Kidney (tissue), 14 donors: Measurements from ENCODE around the gene RBM44. TPM values are rescaled to one million over a fixed set of nuclear protein-coding genes. Genes with fewer than 3 reads are reported as not detected.

Experiments
- DNase-seq, 5 donors: peaks; one replicate each; pipeline ENCODE4 v3.0.0-alpha.2; 2013 to 2020
- FAIRE-seq: peaks from 2 replicates; lab custom pipeline; 2012; peaks lifted over from hg19 to GRCh38; lab: Jason Lieb, UNC
- H3K27ac ChIP-seq, 2 donors: one replicate each; pipeline ENCODE4 v1.7.0; 2013; ENCODE audit warnings: low read depth in 2 of 2, low read length in 2 of 2, inconsistent platforms in 1 of 2
- H3K27me3 ChIP-seq: one replicate; pipeline ENCODE4 v1.7.1; 2013; ENCODE audit warnings: low read length, inconsistent platforms; ENCODE audit not compliant: control insufficient read depth, insufficient read depth
- H3K36me3 ChIP-seq, 3 donors: one replicate each; pipeline versions ENCODE4 v1.7.0 to v1.7.1; 2013; ENCODE audit warnings: low read length in 3 of 3, control low read depth in 1 of 3, inconsistent platforms in 1 of 3; ENCODE audit not compliant: insufficient read depth in 3 of 3, control insufficient read depth in 2 of 3
- H3K4me1 ChIP-seq, 3 donors: one replicate each; pipeline versions ENCODE4 v1.7.0 to v1.7.1; 2013; ENCODE audit warnings: low read length in 3 of 3, inconsistent platforms in 1 of 3, low read depth in 1 of 3; ENCODE audit not compliant: control insufficient read depth in 2 of 3, insufficient read depth in 2 of 3
- H3K4me3 ChIP-seq, 3 donors: one replicate each; pipeline versions ENCODE4 v1.7.0 to v1.8.1; 2013; ENCODE audit warnings: low read length in 3 of 3, control low read depth in 1 of 3, inconsistent platforms in 1 of 3
- H3K9ac ChIP-seq, 3 donors: one replicate each; pipeline versions ENCODE4 v1.7.0 to v1.7.1; 2013; ENCODE audit warnings: low read length in 3 of 3, control low read depth in 1 of 3, inconsistent platforms in 1 of 3
- H3K9me3 ChIP-seq, 3 donors: one replicate each; pipeline versions ENCODE4 v1.7.0 to v1.7.1; 2013; ENCODE audit warnings: low read length in 3 of 3, control low read depth in 1 of 3, inconsistent platforms in 1 of 3; ENCODE audit not compliant: control insufficient read depth in 2 of 3, insufficient read depth in 1 of 3
- intact Hi-C: fragments of 100-400 bp; cut with DNase I; formaldehyde crosslinking; loops from one replicate; pipeline ENCODE4 v1.11.1; 2022
- polyA plus RNA-seq: library from polyadenylated mRNA; stranded (reverse); fragments of 350-450 nt; fragmentation: Illumina TruSeq; extraction: RNeasy Lipid Tissue Mini Kit (QIAGEN cat#74804); gene quantifications from one replicate; pipeline ENCODE4 v1.2.3, GENCODE V29; 2014; ENCODE audit warnings: low read depth, low replicate concordance; ENCODE audit not compliant: insufficient read depth
- total RNA-seq: library from RNA; stranded (reverse); fragmentation: NEBNext Ultra II Directional; extraction: Animal tissue kit (Norgen Biotek cat#: 25700); gene quantifications from one replicate; pipeline ENCODE4 v1.2.1, GENCODE V29; 2021
- TF ChIP-seq, protein P1 (sequence below): IDR thresholded peaks from 3 replicates; pipeline ENCODE4 v1.5.1; 2012; ENCODE audit warnings: mild to moderate bottlenecking, moderate library complexity, borderline replicate concordance; ENCODE audit not compliant: insufficient read depth; ENCODE audit errors: extremely low read depth
- donor health status: control.
- donor health status: control.
- donor health status: control.
- donor health status: control.
- donor health status: control.
- donor health status: DM: yes; HTN: yes; CAD: no.
- donor health status: Normal renal cell carcinoma (clear cell type).

Gene RBM44
- total and polyA plus RNA-seq, 2 donors from 2014 or later, result 0.72 TPM; not detected in 1

DNA sequence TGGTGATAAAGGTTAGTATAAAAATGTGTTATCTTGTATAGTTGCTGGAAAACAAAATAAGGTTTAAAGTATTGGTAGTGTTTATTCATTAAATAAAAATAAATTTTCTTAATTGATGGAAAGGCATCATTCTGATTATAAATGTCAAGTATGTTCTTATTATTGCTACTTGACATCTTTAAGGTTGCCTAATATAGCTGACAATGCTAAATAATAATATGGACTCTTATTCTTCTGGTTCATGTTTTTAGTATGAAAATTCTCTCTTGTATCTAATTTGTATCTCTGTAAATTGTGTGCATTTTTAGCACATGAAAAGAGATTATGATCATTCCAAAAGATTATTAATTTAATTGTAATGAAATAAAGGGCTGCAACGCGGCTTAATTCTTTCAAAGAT lies 25.0 kb downstream of the RBM44 start:
- H3K9me3 ChIP-seq, result no peaks in the 10 kb centered on the region
- DNase-seq, result no peak
- TF ChIP-seq, protein P1, sequence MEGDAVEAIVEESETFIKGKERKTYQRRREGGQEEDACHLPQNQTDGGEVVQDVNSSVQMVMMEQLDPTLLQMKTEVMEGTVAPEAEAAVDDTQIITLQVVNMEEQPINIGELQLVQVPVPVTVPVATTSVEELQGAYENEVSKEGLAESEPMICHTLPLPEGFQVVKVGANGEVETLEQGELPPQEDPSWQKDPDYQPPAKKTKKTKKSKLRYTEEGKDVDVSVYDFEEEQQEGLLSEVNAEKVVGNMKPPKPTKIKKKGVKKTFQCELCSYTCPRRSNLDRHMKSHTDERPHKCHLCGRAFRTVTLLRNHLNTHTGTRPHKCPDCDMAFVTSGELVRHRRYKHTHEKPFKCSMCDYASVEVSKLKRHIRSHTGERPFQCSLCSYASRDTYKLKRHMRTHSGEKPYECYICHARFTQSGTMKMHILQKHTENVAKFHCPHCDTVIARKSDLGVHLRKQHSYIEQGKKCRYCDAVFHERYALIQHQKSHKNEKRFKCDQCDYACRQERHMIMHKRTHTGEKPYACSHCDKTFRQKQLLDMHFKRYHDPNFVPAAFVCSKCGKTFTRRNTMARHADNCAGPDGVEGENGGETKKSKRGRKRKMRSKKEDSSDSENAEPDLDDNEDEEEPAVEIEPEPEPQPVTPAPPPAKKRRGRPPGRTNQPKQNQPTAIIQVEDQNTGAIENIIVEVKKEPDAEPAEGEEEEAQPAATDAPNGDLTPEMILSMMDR, result no peak
- no peaks in the 10 kb centered on the region for H3K27me3 ChIP-seq
- no peak overlapping the region for H3K4me3 ChIP-seq
- no peak overlapping the region for H3K27ac ChIP-seq
- H3K4me1 ChIP-seq, result no peaks in the 10 kb centered on the region
- H3K9ac ChIP-seq, result no peak overlapping the region
- intact Hi-C loops, result no loop called here
- no peak for FAIRE-seq
- no peaks in the 10 kb centered on the region for H3K36me3 ChIP-seq

DNA sequence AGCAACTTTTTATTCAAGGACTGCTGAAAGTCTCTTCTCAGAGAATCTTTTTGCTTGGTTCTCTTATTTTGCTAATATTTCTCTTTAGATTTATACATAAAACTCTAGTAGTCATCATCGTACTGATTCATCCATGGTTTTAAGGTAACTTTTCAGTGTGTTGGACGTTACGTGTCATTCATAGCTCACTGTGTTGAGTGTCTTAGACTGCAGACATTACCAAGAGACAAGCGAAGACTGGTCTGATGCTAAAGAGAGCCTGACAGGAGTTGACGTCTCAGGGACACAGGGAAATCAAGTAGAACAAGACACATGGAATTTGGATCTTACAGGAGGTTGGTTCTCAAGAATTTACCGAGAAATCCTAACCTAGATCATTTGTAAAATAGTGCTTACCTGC lies 25.5 kb downstream of the RBM44 start:
- intact Hi-C loops, result no loop called here
- Histone ChIP-seq H3K27me3 (no peaks in the 10 kb centered on the region), H3K9ac (no peak overlapping the region), H3K9me3 (no peaks in the 10 kb centered on the region), H3K4me3 (no peak overlapping the region), H3K4me1 (no peaks in the 10 kb centered on the region), H3K36me3 (no peaks in the 10 kb centered on the region), H3K27ac (no peak overlapping the region)
- FAIRE-seq (no peak), DNase-seq (no peak)
- TF ChIP-seq, protein P1, result no peak

DNA sequence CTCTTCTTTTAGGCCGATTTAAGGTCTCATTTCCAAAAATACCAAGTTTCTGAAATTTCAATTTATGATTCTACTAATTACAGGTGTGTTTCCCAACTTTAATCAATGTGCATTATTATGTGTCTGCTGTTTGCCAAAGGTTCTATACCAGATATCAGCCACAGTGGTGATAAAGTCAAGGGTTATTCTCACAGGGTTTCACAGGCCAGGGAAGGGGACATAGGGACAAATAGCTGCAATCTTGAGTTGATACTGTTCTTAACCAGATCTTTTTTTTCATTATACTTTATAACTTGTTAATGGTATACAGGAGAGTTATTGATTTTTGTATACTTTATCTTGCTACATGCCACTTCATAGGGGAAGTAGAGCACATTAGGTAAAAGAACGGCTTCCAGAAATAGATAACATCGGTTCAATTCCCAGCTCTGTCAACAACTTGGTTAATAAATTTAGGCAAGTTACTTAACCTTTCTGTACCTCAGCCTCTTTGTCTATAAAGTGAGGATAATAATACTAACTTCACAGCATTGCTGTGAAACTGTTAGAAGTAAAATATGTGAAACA lies 28.9 kb downstream of the RBM44 start:
- no peak overlapping the region for H3K4me3 ChIP-seq
- no peak overlapping the region for H3K27ac ChIP-seq
- H3K9me3 ChIP-seq, result no peaks in the 10 kb centered on the region
- no peaks in the 10 kb centered on the region for H3K4me1 ChIP-seq
- H3K9ac ChIP-seq, result no peak overlapping the region
- H3K36me3 ChIP-seq, result no peaks in the 10 kb centered on the region
- no peaks in the 10 kb centered on the region for H3K27me3 ChIP-seq
- TF ChIP-seq, protein P1, result no peak
- DNase-seq, result no peak
- intact Hi-C loops, result no loop called here
- no peak for FAIRE-seq

GRCh38 chr2:237830522-237830921 lies 31.9 kb downstream of the RBM44 start:
- no peak overlapping the region for H3K9ac ChIP-seq
- intact Hi-C loops, result no loop called here
- H3K36me3 ChIP-seq, result no peaks in the 10 kb centered on the region
- TF ChIP-seq, protein P1, result no peak
- no peak overlapping the region for H3K4me3 ChIP-seq
- no peak for DNase-seq
- H3K4me1 ChIP-seq, result no peaks in the 10 kb centered on the region
- FAIRE-seq, result no peak
- H3K27me3 ChIP-seq, result no peaks in the 10 kb centered on the region
- no peak overlapping the region for H3K27ac ChIP-seq
- H3K9me3 ChIP-seq, result no peaks in the 10 kb centered on the region
